ENCODE data around the gene ICOS. TPM values are rescaled to one million over a fixed set of nuclear protein-coding genes. Genes with fewer than 3 reads are reported as not detected.
"Not testable (repeated sequence)": the region's sequence is repeated elsewhere in the genome, so short reads cannot be mapped to it uniquely, and the experiment has no call there.

Gene ICOS
- total RNA-seq, 1 experiment from 2014 or later, result not detected

DNA sequence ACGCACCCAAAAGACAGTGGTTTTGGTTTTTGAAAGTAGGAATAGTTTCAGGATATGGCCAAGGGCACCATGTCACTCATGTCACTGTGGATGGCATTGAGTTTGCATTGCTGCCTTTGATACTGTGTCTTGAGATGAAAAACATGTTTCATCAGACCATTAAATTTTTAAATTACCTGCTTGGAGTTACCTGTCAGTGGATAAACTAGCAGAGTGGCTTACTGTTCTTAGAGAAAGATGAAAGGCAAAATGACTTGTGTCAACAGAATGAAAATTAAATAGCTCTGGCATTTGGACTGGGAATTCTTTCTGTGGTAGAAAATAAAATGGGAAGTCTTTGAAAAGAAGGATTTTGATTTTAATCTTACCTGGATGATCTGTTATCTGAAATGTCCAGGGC is 386 bp downstream of the ICOS start:
- Histone ChIP-seq H3K36me3 (ENCODE audit: control insufficient read depth, insufficient read depth, low read length) (no peaks in the 10 kb centered on the region), H3K4me3 (ENCODE audit: low read depth, low read length) (no peak overlapping the region), H3K4me1 (no peaks in the 10 kb centered on the region), H3K27me3 (replicated peaks; ENCODE audit: control insufficient read depth, insufficient read depth, low read length) (no peaks in the 10 kb centered on the region), H3K9me3 (no peaks in the 10 kb centered on the region)
- H3K9me3 Mint-ChIP-seq (ENCODE audit: unreplicated experiment), result no peaks in the 10 kb centered on the region
- H3K27me3 Mint-ChIP-seq (ENCODE audit: insufficient read depth, unreplicated experiment), result peaks cover 7% of the 10 kb centered on the region
- intact Hi-C loops (cut with micrococcal nuclease; ENCODE audit: unreplicated experiment), result no loop called here
- no peak overlapping the region for H3K27ac Mint-ChIP-seq (ENCODE audit: unreplicated experiment)
- no peak for DNase-seq
- POLR2A ChIA-PET, result no interaction called here
- CTCF ChIA-PET, result no interaction called here
- H3K36me3 Mint-ChIP-seq (ENCODE audit: insufficient read depth, unreplicated experiment), result no peaks in the 10 kb centered on the region
- no peaks in the 10 kb centered on the region for H3K4me1 Mint-ChIP-seq (ENCODE audit: low read depth, unreplicated experiment)
- H3K4me3 Mint-ChIP-seq (ENCODE audit: unreplicated experiment), result no peak overlapping the region
- no TSS peak for BruUV-seq (replicated peaks)
- TF ChIP-seq, protein P1, sequence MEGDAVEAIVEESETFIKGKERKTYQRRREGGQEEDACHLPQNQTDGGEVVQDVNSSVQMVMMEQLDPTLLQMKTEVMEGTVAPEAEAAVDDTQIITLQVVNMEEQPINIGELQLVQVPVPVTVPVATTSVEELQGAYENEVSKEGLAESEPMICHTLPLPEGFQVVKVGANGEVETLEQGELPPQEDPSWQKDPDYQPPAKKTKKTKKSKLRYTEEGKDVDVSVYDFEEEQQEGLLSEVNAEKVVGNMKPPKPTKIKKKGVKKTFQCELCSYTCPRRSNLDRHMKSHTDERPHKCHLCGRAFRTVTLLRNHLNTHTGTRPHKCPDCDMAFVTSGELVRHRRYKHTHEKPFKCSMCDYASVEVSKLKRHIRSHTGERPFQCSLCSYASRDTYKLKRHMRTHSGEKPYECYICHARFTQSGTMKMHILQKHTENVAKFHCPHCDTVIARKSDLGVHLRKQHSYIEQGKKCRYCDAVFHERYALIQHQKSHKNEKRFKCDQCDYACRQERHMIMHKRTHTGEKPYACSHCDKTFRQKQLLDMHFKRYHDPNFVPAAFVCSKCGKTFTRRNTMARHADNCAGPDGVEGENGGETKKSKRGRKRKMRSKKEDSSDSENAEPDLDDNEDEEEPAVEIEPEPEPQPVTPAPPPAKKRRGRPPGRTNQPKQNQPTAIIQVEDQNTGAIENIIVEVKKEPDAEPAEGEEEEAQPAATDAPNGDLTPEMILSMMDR (IDR thresholded peaks at IDR 0.05; ENCODE audit: insufficient read depth in 1 of 2, low read depth in 1 of 2, low read length in 1 of 2, severe bottlenecking in 1 of 2, unreplicated experiment in 1 of 2), result no peak

DNA sequence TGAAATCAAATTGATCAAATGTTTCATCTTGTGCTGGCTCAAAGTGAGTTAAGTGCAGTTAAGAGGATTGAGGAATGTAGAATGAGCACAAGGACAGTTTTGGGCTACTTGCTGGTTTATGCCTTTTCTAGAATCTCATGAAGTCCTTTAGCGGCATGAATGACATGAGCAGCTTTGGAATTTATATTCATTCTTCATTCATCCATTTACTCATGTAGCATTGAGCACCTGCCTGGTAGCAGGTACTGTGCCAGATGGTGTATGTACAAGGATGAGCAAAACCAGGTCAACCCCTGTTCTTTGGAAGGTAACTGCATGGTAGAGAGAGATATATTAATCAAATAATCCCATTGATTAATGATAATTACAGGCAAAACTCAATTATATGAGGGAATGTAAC is 1.2 kb downstream of the ICOS start:
- ChIA-PET POLR2A (no interaction called here), CTCF (no interaction called here)
- H3K9me3 ChIP-seq, result no peaks in the 10 kb centered on the region
- H3K36me3 ChIP-seq (ENCODE audit: control insufficient read depth, insufficient read depth, low read length), result no peaks in the 10 kb centered on the region
- TF ChIP-seq, protein P1 (IDR thresholded peaks at IDR 0.05; ENCODE audit: insufficient read depth in 1 of 2, low read depth in 1 of 2, low read length in 1 of 2, severe bottlenecking in 1 of 2, unreplicated experiment in 1 of 2), result no peak
- DNase-seq, result no peak
- peaks cover 7% of the 10 kb centered on the region for H3K27me3 Mint-ChIP-seq (ENCODE audit: insufficient read depth, unreplicated experiment)
- peaks cover 1% of the 10 kb centered on the region for H3K36me3 Mint-ChIP-seq (ENCODE audit: insufficient read depth, unreplicated experiment)
- no peaks in the 10 kb centered on the region for H3K4me1 Mint-ChIP-seq (ENCODE audit: low read depth, unreplicated experiment)
- intact Hi-C loops (cut with micrococcal nuclease; ENCODE audit: unreplicated experiment), result no loop called here
- H3K9me3 Mint-ChIP-seq (ENCODE audit: unreplicated experiment), result peaks cover 3% of the 10 kb centered on the region
- no peak overlapping the region for H3K27ac Mint-ChIP-seq (ENCODE audit: unreplicated experiment)
- no peak overlapping the region for H3K4me3 Mint-ChIP-seq (ENCODE audit: unreplicated experiment)
- no peaks in the 10 kb centered on the region for H3K27me3 ChIP-seq (replicated peaks; ENCODE audit: control insufficient read depth, insufficient read depth, low read length)
- H3K4me3 ChIP-seq (ENCODE audit: low read depth, low read length), result no peak overlapping the region
- no peaks in the 10 kb centered on the region for H3K4me1 ChIP-seq
- BruUV-seq (replicated peaks), result no TSS peak

DNA sequence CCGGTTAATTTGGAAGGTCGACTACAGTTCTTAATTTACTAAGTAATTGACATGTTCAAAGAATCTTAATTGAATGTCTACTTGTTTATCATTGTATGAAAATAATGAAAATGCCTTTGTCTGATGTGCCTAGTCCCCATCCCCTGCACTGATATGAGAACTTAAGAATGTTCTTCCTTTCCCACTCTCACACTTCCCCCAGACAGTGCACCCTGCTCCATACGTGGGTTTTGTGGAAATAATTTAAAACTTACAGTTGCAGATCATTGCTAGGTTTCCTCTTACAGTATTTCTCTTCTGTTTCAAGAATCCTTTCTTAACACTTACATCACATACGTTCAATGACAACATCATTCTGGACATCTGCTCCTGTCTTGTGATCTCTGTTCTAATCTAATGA is 3.5 kb downstream of the ICOS start:
- H3K36me3 ChIP-seq (ENCODE audit: control insufficient read depth, insufficient read depth, low read length), result no peaks in the 10 kb centered on the region
- Mint-ChIP-seq H3K4me3 (ENCODE audit: unreplicated experiment) (no peak overlapping the region), H3K27ac (ENCODE audit: unreplicated experiment) (no peak overlapping the region), H3K9me3 (ENCODE audit: unreplicated experiment) (peaks cover 21% of the 10 kb centered on the region), H3K4me1 (ENCODE audit: low read depth, unreplicated experiment) (no peaks in the 10 kb centered on the region), H3K36me3 (ENCODE audit: insufficient read depth, unreplicated experiment) (peaks cover 5% of the 10 kb centered on the region), H3K27me3 (ENCODE audit: insufficient read depth, unreplicated experiment) (peaks cover 10% of the 10 kb centered on the region)
- H3K27me3 ChIP-seq (replicated peaks; ENCODE audit: control insufficient read depth, insufficient read depth, low read length), result no peaks in the 10 kb centered on the region
- no peak overlapping the region for H3K4me3 ChIP-seq (ENCODE audit: low read depth, low read length)
- H3K9me3 ChIP-seq, result peaks cover 15% of the 10 kb centered on the region
- intact Hi-C loops (cut with micrococcal nuclease; ENCODE audit: unreplicated experiment), result no loop called here
- DNase-seq, result no peak
- ChIA-PET POLR2A (no interaction called here), CTCF (no interaction called here)
- TF ChIP-seq, protein P1 (IDR thresholded peaks at IDR 0.05; ENCODE audit: insufficient read depth in 1 of 2, low read depth in 1 of 2, low read length in 1 of 2, severe bottlenecking in 1 of 2, unreplicated experiment in 1 of 2), result no peak
- H3K4me1 ChIP-seq, result no peaks in the 10 kb centered on the region
- BruUV-seq (replicated peaks), result no TSS peak

DNA sequence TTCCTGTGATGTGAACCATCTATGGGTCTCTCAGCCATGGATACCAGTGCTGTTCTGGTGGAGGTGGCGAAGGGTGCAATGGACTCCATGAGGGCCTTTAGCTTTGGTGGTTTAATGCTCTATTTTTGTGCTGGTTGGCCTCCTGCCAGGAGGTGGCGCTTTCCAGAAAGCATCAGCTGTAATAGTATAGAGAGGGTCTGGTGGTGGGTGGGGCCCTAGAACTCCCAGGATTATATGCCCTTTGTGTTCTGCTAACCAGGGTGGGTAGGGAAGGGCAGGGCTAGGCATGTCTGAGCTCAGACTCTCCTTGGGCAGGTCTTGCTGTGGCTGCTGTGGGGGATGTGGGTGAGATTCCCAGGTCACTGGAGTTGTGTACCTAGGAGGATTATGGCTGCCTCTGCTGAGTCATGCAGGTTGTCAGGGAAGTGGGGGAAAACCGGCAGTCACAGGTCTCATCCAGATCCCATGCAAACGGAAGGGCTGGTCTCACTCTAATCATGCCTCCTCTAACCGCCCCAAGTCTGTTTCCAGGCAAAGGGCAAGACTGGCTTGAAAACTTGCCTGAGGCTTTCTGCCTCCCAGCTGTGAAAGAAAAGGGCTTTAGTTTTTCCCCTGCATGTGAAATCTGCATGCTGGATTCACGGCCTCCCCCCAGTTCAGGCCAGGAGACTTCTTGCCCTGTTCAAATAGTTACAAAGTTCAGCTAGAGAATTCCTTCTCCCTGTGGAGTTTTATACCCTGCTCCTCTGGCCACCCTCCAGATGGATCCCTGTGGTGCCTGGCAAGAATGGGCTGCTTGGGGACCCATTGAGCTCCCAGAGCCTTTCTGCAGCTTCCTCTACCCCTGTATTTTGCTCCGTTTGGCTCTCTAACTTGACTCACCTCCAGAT is 7.2 kb downstream of the ICOS start:
- BruUV-seq (replicated peaks); H3K4me3 Mint-ChIP-seq (ENCODE audit: unreplicated experiment); DNase-seq; H3K27ac Mint-ChIP-seq (ENCODE audit: unreplicated experiment); POLR2A ChIA-PET; H3K27me3 ChIP-seq (replicated peaks; ENCODE audit: control insufficient read depth, insufficient read depth, low read length); H3K36me3 ChIP-seq (ENCODE audit: control insufficient read depth, insufficient read depth, low read length); CTCF ChIA-PET; H3K4me1 Mint-ChIP-seq (ENCODE audit: low read depth, unreplicated experiment); intact Hi-C loops (cut with micrococcal nuclease; ENCODE audit: unreplicated experiment); H3K4me1 ChIP-seq; H3K4me3 ChIP-seq (ENCODE audit: low read depth, low read length); H3K27me3 Mint-ChIP-seq (ENCODE audit: insufficient read depth, unreplicated experiment); H3K36me3 Mint-ChIP-seq (ENCODE audit: insufficient read depth, unreplicated experiment): not testable (repeated sequence)
- H3K9me3 Mint-ChIP-seq (ENCODE audit: unreplicated experiment), result peaks cover 25% of the 10 kb centered on the region
- H3K9me3 ChIP-seq, result peaks cover 15% of the 10 kb centered on the region

All from Caco-2 (cell line).